WTC11 (cell line): Measurements from ENCODE around the gene HPGD. TPM values are rescaled to one million over a fixed set of nuclear protein-coding genes. Genes with fewer than 3 reads are reported as not detected.

Experiments
- ATAC-seq: fragments of 200-7000 bp; cut with Tn5 transposase; 2 replicates; pipeline ENCODE4 v1.10.0; 2021; ENCODE audit warnings: mild to moderate bottlenecking, moderate library complexity
- CTCF ChIA-PET: fragments of 300-600 bp; sonication (Branson Sonifier 250); formaldehyde crosslinking; loops from one replicate; lab custom pipeline; 2021; ENCODE audit warnings: antibody characterized with exemption; lab: Charles Lee
- POLR2A ChIA-PET: fragments of 350-600 bp; sonication (Branson Sonifier 250); formaldehyde crosslinking; loops from one replicate; lab custom pipeline; 2021; ENCODE audit warnings: antibody characterized with exemption; lab: Charles Lee
- DNase-seq: peaks from one replicate; pipeline ENCODE4 v3.0.0; 2021; ENCODE audit warnings: low spot score
- H3K27ac Mint-ChIP-seq: 2 replicates; pipeline ENCODE4 v1.8.0; 2021; ENCODE audit warnings: mixed read lengths
- H3K27me3 Mint-ChIP-seq: 2 replicates; pipeline ENCODE4 v1.8.0; 2021; ENCODE audit warnings: low read depth, mild to moderate bottlenecking, moderate library complexity, mixed read lengths
- H3K36me3 Mint-ChIP-seq: 2 replicates; pipeline ENCODE4 v1.8.0; 2021; ENCODE audit warnings: mixed read lengths
- H3K4me1 Mint-ChIP-seq: 2 replicates; pipeline ENCODE4 v1.8.0; 2022; ENCODE audit warnings: mixed read lengths
- H3K4me3 Mint-ChIP-seq: 2 replicates; pipeline ENCODE4 v1.8.0; 2021; ENCODE audit warnings: mild to moderate bottlenecking, moderate library complexity, mixed read lengths
- H3K9me3 Mint-ChIP-seq: 2 replicates; pipeline ENCODE4 v1.8.0; 2021; ENCODE audit warnings: mixed read lengths
- AR ChIP-seq: fragments of 250-450 bp; sonication (Bioruptor Pico); IDR thresholded peaks from 2 replicates; pipeline ENCODE4 v1.9.0; 2021; ENCODE audit warnings: mild to moderate bottlenecking
- CREM ChIP-seq: sonication (generic); formaldehyde crosslinking; IDR thresholded peaks from 2 replicates; pipeline ENCODE4 v1.8.1; 2022; ENCODE audit warnings: mild to moderate bottlenecking, missing genetic modification reagents, moderate library complexity
- CTCF ChIP-seq: fragments of 200-600 bp; IDR thresholded peaks from 2 replicates; pipeline ENCODE4 v1.8.0; 2022; ENCODE audit warnings: antibody characterized with exemption
- E2F5 ChIP-seq: sonication (generic); formaldehyde crosslinking; IDR thresholded peaks from 2 replicates; pipeline ENCODE4 v1.8.1; 2022; ENCODE audit warnings: mild to moderate bottlenecking, moderate library complexity, missing genetic modification reagents
- GTF2I ChIP-seq: fragments of 250-450 bp; sonication (Bioruptor Pico); conservative IDR thresholded peaks from 2 replicates; pipeline ENCODE4 v1.4.0; 2021; ENCODE audit warnings: mild to moderate bottlenecking
- IRF1 ChIP-seq: sonication (generic); formaldehyde crosslinking; IDR thresholded peaks from 2 replicates; pipeline ENCODE4 v1.8.0; 2023; ENCODE audit warnings: missing genetic modification reagents
- IRF2 ChIP-seq: sonication (generic); formaldehyde crosslinking; IDR thresholded peaks from 2 replicates; pipeline ENCODE4 v1.8.0; 2022; ENCODE audit warnings: low read depth, missing genetic modification reagents, borderline replicate concordance
- JUN ChIP-seq: sonication (generic); formaldehyde crosslinking; IDR thresholded peaks from 2 replicates; pipeline ENCODE4 v1.8.0; 2023; ENCODE audit warnings: mild to moderate bottlenecking, missing genetic modification reagents
- MLX ChIP-seq: sonication (generic); formaldehyde crosslinking; IDR thresholded peaks from 2 replicates; pipeline ENCODE4 v1.8.1; 2023; ENCODE audit warnings: mild to moderate bottlenecking, missing genetic modification reagents, moderate library complexity
- MXD4 ChIP-seq: fragments of 250-450 bp; sonication (Bioruptor Pico); IDR thresholded peaks from 2 replicates; pipeline ENCODE4 v1.8.0; 2021; ENCODE audit warnings: mild to moderate bottlenecking, moderate library complexity, borderline replicate concordance
- NFYB ChIP-seq: sonication (generic); formaldehyde crosslinking; conservative IDR thresholded peaks from 2 replicates; pipeline ENCODE4 v1.8.0; 2022; ENCODE audit warnings: low read depth, missing genetic modification reagents
- NR1H2 ChIP-seq: sonication (generic); formaldehyde crosslinking; IDR thresholded peaks from 2 replicates; pipeline ENCODE4 v1.9.0; 2021; ENCODE audit warnings: mild to moderate bottlenecking, moderate library complexity, missing genetic modification reagents
- PRRX2 ChIP-seq: fragments of 250-450 bp; sonication (Bioruptor Pico); IDR thresholded peaks from 2 replicates; pipeline ENCODE4 v1.8.0; 2021; ENCODE audit warnings: mild to moderate bottlenecking
- SMAD4 ChIP-seq: sonication (generic); formaldehyde crosslinking; IDR thresholded peaks from 2 replicates; pipeline ENCODE4 v1.8.0; 2022; ENCODE audit warnings: mild to moderate bottlenecking, missing genetic modification reagents
- TEAD1 ChIP-seq: sonication (generic); formaldehyde crosslinking; IDR thresholded peaks from 2 replicates; pipeline ENCODE4 v1.8.0; 2022; ENCODE audit warnings: mild to moderate bottlenecking, missing genetic modification reagents
- ZNF121 ChIP-seq: sonication (generic); formaldehyde crosslinking; IDR thresholded peaks from 2 replicates; pipeline ENCODE4 v1.8.0; 2023; ENCODE audit warnings: missing genetic modification reagents
- ZNF219 ChIP-seq: sonication (generic); formaldehyde crosslinking; IDR thresholded peaks from 2 replicates; pipeline ENCODE4 v1.8.0; 2023; ENCODE audit warnings: missing genetic modification reagents, mild to moderate bottlenecking, borderline replicate concordance
- ZNF232 ChIP-seq: sonication (generic); formaldehyde crosslinking; IDR thresholded peaks from 2 replicates; pipeline ENCODE4 v1.8.0; 2022; ENCODE audit warnings: mild to moderate bottlenecking, missing genetic modification reagents
- ZNF263 ChIP-seq: sonication (generic); formaldehyde crosslinking; IDR thresholded peaks from 2 replicates; pipeline ENCODE4 v1.8.1; 2022; ENCODE audit warnings: low read depth, mild to moderate bottlenecking, moderate library complexity, missing genetic modification reagents
- ZNF281 ChIP-seq: sonication (generic); formaldehyde crosslinking; IDR thresholded peaks from 2 replicates; pipeline ENCODE4 v1.8.0; 2023; ENCODE audit warnings: mild to moderate bottlenecking, missing genetic modification reagents
- total RNA-seq: library from RNA; stranded (reverse); gene quantifications from 3 replicates; pipeline ENCODE4 v1.2.3, GENCODE V29; 2021

The HPGD gene
- total RNA-seq, 1 experiment from 2014 or later = 3.6 TPM

- H3K27me3 Mint-ChIP-seq = no peaks in the 10 kb centered on the region
- H3K27ac Mint-ChIP-seq = no peak overlapping the region
- DNase-seq = no peak
- ChIA-PET CTCF (no interaction called here), POLR2A (no interaction called here)
- TF ChIP-seq GTF2I (CRISPR knock-in tag) = no peak
- TF ChIP-seq CREM (CRISPR knock-in tag) = no peak
- no peak for TF ChIP-seq ZNF281 (CRISPR knock-in tag)
- no peak for TF ChIP-seq IRF2 (CRISPR knock-in tag)
- no peak for TF ChIP-seq SMAD4 (CRISPR knock-in tag)
- no peak for TF ChIP-seq ZNF219 (CRISPR knock-in tag)
- TF ChIP-seq CTCF = no peak
- no peak for TF ChIP-seq AR (CRISPR knock-in tag)
- TF ChIP-seq MXD4 (CRISPR knock-in tag) = no peak
- TF ChIP-seq ZNF232 (CRISPR knock-in tag) = no peak
- no peak for TF ChIP-seq TEAD1
- TF ChIP-seq ZNF121 (CRISPR knock-in tag) = no peak
- no peak for TF ChIP-seq JUN (CRISPR knock-in tag)
- no peak for TF ChIP-seq ZNF263 (CRISPR knock-in tag)
- no peak for TF ChIP-seq MLX (CRISPR knock-in tag)
- no peak for TF ChIP-seq NR1H2 (CRISPR knock-in tag)
- no peak for TF ChIP-seq NFYB
- no peak for TF ChIP-seq E2F5 (CRISPR knock-in tag)
- H3K9me3 Mint-ChIP-seq = peaks cover 8% of the 10 kb centered on the region
- H3K4me1 Mint-ChIP-seq = no peaks in the 10 kb centered on the region
- H3K36me3 Mint-ChIP-seq = peaks cover 4% of the 10 kb centered on the region; the same call in 1 of the 2 replicates
- H3K4me3 Mint-ChIP-seq = no peak overlapping the region
- no peak for ATAC-seq
Observed at GRCh38 chr4:174485025-174485424, 37.3 kb downstream of the HPGD start.

- Mint-ChIP-seq H3K27ac (no peak overlapping the region), H3K27me3 (no peaks in the 10 kb centered on the region), H3K9me3 (peaks cover 8% of the 10 kb centered on the region), H3K36me3 (peaks cover 4% of the 10 kb centered on the region; the same call in 1 of the 2 replicates), H3K4me3 (no peak overlapping the region), H3K4me1 (no peaks in the 10 kb centered on the region)
- ChIA-PET POLR2A (no interaction called here), CTCF (interaction anchor here (1.1 kb wide), 1 partner anchor 10 kb away, joined by 3 read pairs; no protein-coding TSS in a partner anchor)
- TF ChIP-seq ZNF281 (CRISPR knock-in tag) (no peak), PRRX2 (CRISPR knock-in tag) (no peak), IRF1 (CRISPR knock-in tag) (no peak)
- ATAC-seq = no peak
- DNase-seq = no peak
Observed at GRCh38 chr4:174483792-174484191, 38.5 kb downstream of the HPGD start.
